Kidney (tissue), 14 donors: ENCODE data around the gene IL1B. TPM values are rescaled to one million over a fixed set of nuclear protein-coding genes. Genes with fewer than 3 reads are reported as not detected.

Source experiments
- DNase-seq, 5 donors: peaks; one replicate each; pipeline ENCODE4 v3.0.0-alpha.2; 2013 to 2020
- FAIRE-seq: peaks from 2 replicates; lab custom pipeline; 2012; peaks lifted over from hg19 to GRCh38; lab: Jason Lieb, UNC
- H3K27ac ChIP-seq, 2 donors: one replicate each; pipeline ENCODE4 v1.7.0; 2013; ENCODE audit warnings: low read depth in 2 of 2, low read length in 2 of 2, inconsistent platforms in 1 of 2
- H3K27me3 ChIP-seq: one replicate; pipeline ENCODE4 v1.7.1; 2013; ENCODE audit warnings: low read length, inconsistent platforms; ENCODE audit not compliant: control insufficient read depth, insufficient read depth
- H3K36me3 ChIP-seq, 3 donors: one replicate each; pipeline versions ENCODE4 v1.7.0 to v1.7.1; 2013; ENCODE audit warnings: low read length in 3 of 3, control low read depth in 1 of 3, inconsistent platforms in 1 of 3; ENCODE audit not compliant: insufficient read depth in 3 of 3, control insufficient read depth in 2 of 3
- H3K4me1 ChIP-seq, 3 donors: one replicate each; pipeline versions ENCODE4 v1.7.0 to v1.7.1; 2013; ENCODE audit warnings: low read length in 3 of 3, inconsistent platforms in 1 of 3, low read depth in 1 of 3; ENCODE audit not compliant: control insufficient read depth in 2 of 3, insufficient read depth in 2 of 3
- H3K4me3 ChIP-seq, 3 donors: one replicate each; pipeline versions ENCODE4 v1.7.0 to v1.8.1; 2013; ENCODE audit warnings: low read length in 3 of 3, control low read depth in 1 of 3, inconsistent platforms in 1 of 3
- H3K9ac ChIP-seq, 3 donors: one replicate each; pipeline versions ENCODE4 v1.7.0 to v1.7.1; 2013; ENCODE audit warnings: low read length in 3 of 3, control low read depth in 1 of 3, inconsistent platforms in 1 of 3
- H3K9me3 ChIP-seq, 3 donors: one replicate each; pipeline versions ENCODE4 v1.7.0 to v1.7.1; 2013; ENCODE audit warnings: low read length in 3 of 3, control low read depth in 1 of 3, inconsistent platforms in 1 of 3; ENCODE audit not compliant: control insufficient read depth in 2 of 3, insufficient read depth in 1 of 3
- CTCF ChIP-seq: IDR thresholded peaks from 3 replicates; pipeline ENCODE4 v1.5.1; 2012; ENCODE audit warnings: mild to moderate bottlenecking, moderate library complexity, borderline replicate concordance; ENCODE audit not compliant: insufficient read depth; ENCODE audit errors: extremely low read depth
- intact Hi-C: fragments of 100-400 bp; cut with DNase I; formaldehyde crosslinking; loops from one replicate; pipeline ENCODE4 v1.11.1; 2022
- polyA plus RNA-seq: library from polyadenylated mRNA; stranded (reverse); fragments of 350-450 nt; fragmentation: Illumina TruSeq; extraction: RNeasy Lipid Tissue Mini Kit (QIAGEN cat#74804); gene quantifications from one replicate; pipeline ENCODE4 v1.2.3, GENCODE V29; 2014; ENCODE audit warnings: low read depth, low replicate concordance; ENCODE audit not compliant: insufficient read depth
- total RNA-seq: library from RNA; stranded (reverse); fragmentation: NEBNext Ultra II Directional; extraction: Animal tissue kit (Norgen Biotek cat#: 25700); gene quantifications from one replicate; pipeline ENCODE4 v1.2.1, GENCODE V29; 2021
- donor health status: control.
- donor health status: control.
- donor health status: control.
- donor health status: control.
- donor health status: control.
- donor health status: DM: yes; HTN: yes; CAD: no.
- donor health status: Normal renal cell carcinoma (clear cell type).

Gene IL1B
- total and polyA plus RNA-seq, 2 donors from 2014 or later = 0.56 to 2.9 TPM

- no peaks in the 10 kb centered on the region for H3K36me3 ChIP-seq
- DNase-seq (no peak), FAIRE-seq (no peak)
- no peak overlapping the region for H3K9ac ChIP-seq
- H3K27me3 ChIP-seq = no peaks in the 10 kb centered on the region
- intact Hi-C loops = no loop called here
- H3K27ac ChIP-seq = no peak overlapping the region
- no peaks in the 10 kb centered on the region for H3K9me3 ChIP-seq
- no peak for TF ChIP-seq CTCF
- H3K4me1 ChIP-seq = peaks cover 0 to 10% (median 0%) of the 10 kb centered on the region in 3 donors
- no peak overlapping the region for H3K4me3 ChIP-seq
These were observed 14.9 kb downstream of the IL1B start for GRCh38 chr2:112821682-112822081.

GRCh38 chr2:112821142-112821541, 15.4 kb downstream of the IL1B start:
- Histone ChIP-seq H3K36me3 (no peaks in the 10 kb centered on the region), H3K4me1 (peaks cover 0 to 10% (median 0%) of the 10 kb centered on the region in 3 donors), H3K9me3 (no peaks in the 10 kb centered on the region), H3K27me3 (no peaks in the 10 kb centered on the region), H3K9ac (no peak overlapping the region), H3K4me3 (no peak overlapping the region), H3K27ac (no peak overlapping the region)
- TF ChIP-seq CTCF = no peak
- intact Hi-C loops = no loop called here
- DNase-seq (no peak), FAIRE-seq (no peak)

- no peaks in the 10 kb centered on the region for H3K27me3 ChIP-seq
- no peak overlapping the region for H3K9ac ChIP-seq
- H3K4me1 ChIP-seq = peaks cover 0 to 10% (median 0%) of the 10 kb centered on the region in 3 donors
- no peaks in the 10 kb centered on the region for H3K36me3 ChIP-seq
- no peak for FAIRE-seq
- DNase-seq = no peak
- no peak overlapping the region for H3K4me3 ChIP-seq
- intact Hi-C loops = no loop called here
- no peak for TF ChIP-seq CTCF
- H3K27ac ChIP-seq = no peak overlapping the region
- no peaks in the 10 kb centered on the region for H3K9me3 ChIP-seq
These were observed 16.2 kb downstream of the IL1B start for GRCh38 chr2:112820343-112820742.

- intact Hi-C loops = no loop called here
- H3K27me3 ChIP-seq = no peaks in the 10 kb centered on the region
- H3K36me3 ChIP-seq = no peaks in the 10 kb centered on the region
- H3K9ac ChIP-seq = no peak overlapping the region
- DNase-seq (no peak), FAIRE-seq (no peak)
- TF ChIP-seq CTCF = no peak
- H3K4me1 ChIP-seq = peaks cover 0 to 10% (median 3%) of the 10 kb centered on the region in 3 donors
- H3K4me3 ChIP-seq = no peak overlapping the region
- no peak overlapping the region for H3K27ac ChIP-seq
- H3K9me3 ChIP-seq = no peaks in the 10 kb centered on the region
These were observed 17.5 kb downstream of the IL1B start for GRCh38 chr2:112819081-112819480.
